Spleen (tissue), 11 donors: ENCODE measurements around the gene MYH10. TPM values are rescaled to one million over a fixed set of nuclear protein-coding genes. Genes with fewer than 3 reads are reported as not detected.
A peak's percentile ranks its signal among the peaks of the same experiment; 100 is the strongest.

Experiments
- DNase-seq: peaks from one replicate; pipeline ENCODE4 v3.0.0-alpha.2; 2020
- H3K27ac ChIP-seq, 8 donors: fragments of 200-600 bp; sonication (generic) in 7 of 8; 1 replicate in 4 of 8; 2 replicates in 4 of 8; pipeline versions ENCODE4 v1.5.0 to v1.8.0; 2016 to 2021; ENCODE audit warnings: inconsistent platforms in 4 of 8, mild to moderate bottlenecking in 4 of 8, moderate library complexity in 1 of 8
- H3K27me3 ChIP-seq, 7 donors: fragments of 200-600 bp; sonication (generic) in 6 of 7; replicated peaks in 1 of 7; 1 replicate in 4 of 7; 2 replicates in 3 of 7; pipeline versions ENCODE4 v1.5.0 to v1.8.0; 2016 to 2021; ENCODE audit warnings: inconsistent platforms in 3 of 7, mild to moderate bottlenecking in 1 of 7
- H3K36me3 ChIP-seq, 6 donors: fragments of 200-600 bp; sonication (generic) in 5 of 6; 1 replicate in 4 of 6; 2 replicates in 2 of 6; pipeline versions ENCODE4 v1.5.0 to v1.8.0; 2016 to 2021; ENCODE audit warnings: inconsistent platforms in 2 of 6
- H3K4me1 ChIP-seq, 6 donors: fragments of 200-600 bp; sonication (generic) in 5 of 6; 1 replicate in 3 of 6; 2 replicates in 3 of 6; pipeline versions ENCODE4 v1.5.0 to v1.8.0; 2016 to 2021; ENCODE audit warnings: inconsistent platforms in 3 of 6
- H3K4me3 ChIP-seq, 8 donors: fragments of 200-600 bp; sonication (generic) in 7 of 8; 1 replicate in 4 of 8; 2 replicates in 4 of 8; pipeline versions ENCODE4 v1.5.0 to v1.8.0; 2016 to 2021; ENCODE audit warnings: inconsistent platforms in 4 of 8, mild to moderate bottlenecking in 4 of 8, moderate library complexity in 2 of 8
- H3K9me3 ChIP-seq, 8 donors: fragments of 200-600 bp; sonication (generic) in 7 of 8; 1 replicate in 4 of 8; 2 replicates in 4 of 8; pipeline versions ENCODE4 v1.5.0 to v1.8.0; 2016 to 2021; ENCODE audit warnings: inconsistent platforms in 4 of 8
- CTCF ChIP-seq, 11 experiments: fragments of 200-600 bp in 7 of 11; fragments of 450-650 bp in 4 of 11; sonication (generic) in 4 of 11; IDR thresholded peaks in 8 of 11; conservative IDR thresholded peaks in 3 of 11; 1 replicate in 7 of 11; 2 replicates in 4 of 11; pipeline versions ENCODE4 v1.4.0 to v1.8.0; 2016 to 2021; ENCODE audit warnings: antibody characterized with exemption in 11 of 11, inconsistent platforms in 4 of 11, mild to moderate bottlenecking in 1 of 11
- POLR2A ChIP-seq, 3 donors: fragments of 450-650 bp; IDR thresholded peaks; one replicate each; pipeline ENCODE4 v1.5.1; 2017; ENCODE audit warnings: antibody characterized with exemption in 3 of 3, mild to moderate bottlenecking in 1 of 3
- POLR2AphosphoS5 ChIP-seq, 3 donors: sonication (generic); formaldehyde crosslinking; IDR thresholded peaks; one replicate each; pipeline ENCODE4 v1.5.1; 2017; ENCODE audit warnings: antibody characterized with exemption in 3 of 3
- WGBS, 5 donors: extraction: QIAGEN DNeasy Blood & Tissue Kit in 3 of 5; methylation state at CpG; one replicate each; pipeline versions ENCODE4 v1.1.5 to v1.1.7; 2013 to 2018; 5-methylcytosine and 5-hydroxymethylcytosine counted together
- intact Hi-C: fragments of 100-400 bp; cut with DNase I; formaldehyde crosslinking; loops from one replicate; pipeline ENCODE4 v1.15.0; 2023; ENCODE audit warnings: low total_unique reads
- polyA plus RNA-seq, 3 donors: library from polyadenylated mRNA; stranded (reverse); fragments of 200-250 nt; gene quantifications; one replicate each; pipeline ENCODE4 v1.2.1, GENCODE V29; 2013
- total RNA-seq, 7 donors: library from RNA; depleted of rRNA in 3 of 7; stranded (reverse); fragments of >200 nt in 3 of 7; fragmentation: NEBNext Ultra II Directional in 4 of 7; extraction: Animal tissue kit (Norgen Biotek cat#: 25700) in 4 of 7; gene quantifications; one replicate each; pipeline versions ENCODE4 v1.1.0 to v1.2.1, GENCODE V29; 2016 to 2021
- donor health status: healthy with polysubstance abuse.
- donor health status: DM: no; HTN: no; CAD: no; lungs with moderate emphysema.
- donor health status: DM: no; HTN: no; CAD: no.
- donor health status: Bipolar disorder and iron deficiency.
- donor health status: healthy.
- donor health status: DM: no; HTN: no; CAD: no.
- donor health status: DM: yes; HTN: yes; CAD: no.

Gene MYH10
- total and polyA plus RNA-seq, 10 donors: 1.0 to 14.4 (median 7.5) TPM

GRCh38 chr17:8470447-8471047, 160.0 kb downstream of the MYH10 start:
- intact Hi-C loops: no loop called here
- DNase-seq: no peak
- peaks cover 0 to 100% (median 78%) of the 10 kb centered on the region in 6 donors for H3K36me3 ChIP-seq

GRCh38 chr17:8469964-8470363, 160.6 kb downstream of the MYH10 start:
- Histone ChIP-seq H3K4me1 (peaks cover 0 to 23% (median 10%) of the 10 kb centered on the region in 6 donors), H3K27ac (no peak overlapping the region), H3K4me3 (no peak overlapping the region), H3K9me3 (no peaks in the 10 kb centered on the region), H3K36me3 (peaks cover 0 to 100% (median 73%) of the 10 kb centered on the region in 6 donors), H3K27me3 (no peaks in the 10 kb centered on the region)
- TF ChIP-seq CTCF (IDR thresholded peaks at IDR 0.05 in 8 of 11, conservative IDR thresholded peaks at IDR 0.05 in 3 of 11) (no peak), POLR2A (IDR thresholded peaks at IDR 0.05) (no peak), POLR2AphosphoS5 (IDR thresholded peaks at IDR 0.05) (no peak)
- intact Hi-C loops: no loop called here
- WGBS, 5 donors: 89 to 95% (median 92%) methylated on average over 8 to 12 of the region's 12 CpGs
- DNase-seq: no peak

More at GRCh38 chr17:8470447-8471047, 160.0 kb downstream of the MYH10 start:
- no peaks in the 10 kb centered on the region for H3K9me3 ChIP-seq
- 68 to 78% (median 70%) methylated on average over 12 to 20 of the region's 20 CpGs for WGBS, 5 donors
- H3K27ac ChIP-seq: no peak overlapping the region
- no peak for TF ChIP-seq POLR2A (IDR thresholded peaks at IDR 0.05)
- peak; percentile 29 to 57 (median 33) for TF ChIP-seq POLR2AphosphoS5 (IDR thresholded peaks at IDR 0.05)
- no peak for TF ChIP-seq CTCF (IDR thresholded peaks at IDR 0.05 in 8 of 11, conservative IDR thresholded peaks at IDR 0.05 in 3 of 11)
- peaks cover 0 to 20% (median 7%) of the 10 kb centered on the region in 6 donors for H3K4me1 ChIP-seq
- no peaks in the 10 kb centered on the region for H3K27me3 ChIP-seq
- no peak overlapping the region for H3K4me3 ChIP-seq

- peaks cover 0 to 32% (median 17%) of the 10 kb centered on the region in 6 donors for H3K4me1 ChIP-seq
- no peak overlapping the region for H3K4me3 ChIP-seq
- WGBS, 5 donors: 77 to 97% (median 91%) methylated on average over 3 of the region's 3 CpGs
- no peaks in the 10 kb centered on the region for H3K27me3 ChIP-seq
- no peak overlapping the region for H3K27ac ChIP-seq
- peaks cover 0 to 100% (median 68%) of the 10 kb centered on the region in 6 donors for H3K36me3 ChIP-seq
- no peaks in the 10 kb centered on the region for H3K9me3 ChIP-seq
- TF ChIP-seq POLR2A (IDR thresholded peaks at IDR 0.05): no peak
- TF ChIP-seq POLR2AphosphoS5 (IDR thresholded peaks at IDR 0.05): no peak
- no peak for TF ChIP-seq CTCF (IDR thresholded peaks at IDR 0.05 in 8 of 11, conservative IDR thresholded peaks at IDR 0.05 in 3 of 11)
- no peak for DNase-seq
- intact Hi-C loops: no loop called here
Measured at GRCh38 chr17:8468980-8469379, 161.5 kb downstream of the MYH10 start.

GRCh38 chr17:8468127-8468526, 162.4 kb downstream of the MYH10 start:
- no peak for DNase-seq

More at GRCh38 chr17:8468127-8468526, 162.4 kb downstream of the MYH10 start:
- intact Hi-C loops: no loop called here
- Histone ChIP-seq H3K36me3 (peaks cover 0 to 100% (median 66%) of the 10 kb centered on the region in 6 donors), H3K27ac (no peak overlapping the region), H3K4me1 (peaks cover 0 to 36% (median 17%) of the 10 kb centered on the region in 6 donors), H3K9me3 (no peaks in the 10 kb centered on the region), H3K4me3 (no peak overlapping the region), H3K27me3 (no peaks in the 10 kb centered on the region)
- WGBS, 5 donors: 91 to 96% (median 95%) methylated on average over 9 of the region's 9 CpGs
- TF ChIP-seq POLR2AphosphoS5 (IDR thresholded peaks at IDR 0.05) (no peak), CTCF (IDR thresholded peaks at IDR 0.05 in 8 of 11, conservative IDR thresholded peaks at IDR 0.05 in 3 of 11) (no peak), POLR2A (IDR thresholded peaks at IDR 0.05) (no peak)
